HG03520 (cell line): ENCODE data around the gene TMEM232.

Experiments
- ATAC-seq: cut with Tn5 transposase; IDR thresholded peaks from one replicate; pipeline ENCODE4 v1.9.1; 2021; ENCODE audit warnings: mild to moderate bottlenecking, moderate library complexity; ENCODE audit not compliant: unreplicated experiment

Gene TMEM232

DNA sequence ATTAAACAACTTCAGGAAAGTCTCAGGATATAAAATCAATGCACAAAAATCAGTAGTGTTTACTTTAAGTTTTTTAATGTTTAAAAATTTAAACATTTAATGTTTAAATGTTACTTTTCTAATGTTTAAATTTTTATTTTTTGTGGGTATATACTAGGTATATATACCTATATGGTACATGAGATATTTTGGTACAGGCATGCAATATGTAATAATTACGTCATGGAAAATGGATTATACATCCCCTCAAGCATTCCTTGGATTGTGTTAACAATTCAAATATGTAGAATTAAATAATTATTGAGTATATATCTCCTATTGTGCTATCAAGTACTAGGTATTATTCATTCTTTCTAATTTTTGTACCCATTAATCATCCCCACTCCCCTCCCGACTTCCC lies 291.3 kb downstream of the TMEM232 start:
- no peak for ATAC-seq

DNA sequence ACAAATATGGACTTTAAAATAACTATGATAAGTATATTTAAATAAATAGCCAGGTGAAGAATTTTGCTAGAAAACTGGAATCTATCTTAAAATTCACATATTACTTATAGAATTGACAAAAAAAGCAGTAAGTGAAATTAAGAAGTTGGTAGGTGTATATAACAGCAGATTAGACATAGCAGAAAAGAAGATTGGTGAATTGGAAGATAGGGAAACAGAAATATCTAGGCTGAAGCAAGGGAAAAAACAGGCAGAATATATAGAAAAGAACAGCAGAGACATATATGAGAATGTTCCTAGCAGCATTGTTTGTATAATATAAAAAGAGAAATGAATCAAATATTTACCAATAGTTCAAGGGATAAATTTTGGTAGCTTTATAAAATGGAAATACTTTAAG lies 294.9 kb downstream of the TMEM232 start:
- ATAC-seq: no peak

DNA sequence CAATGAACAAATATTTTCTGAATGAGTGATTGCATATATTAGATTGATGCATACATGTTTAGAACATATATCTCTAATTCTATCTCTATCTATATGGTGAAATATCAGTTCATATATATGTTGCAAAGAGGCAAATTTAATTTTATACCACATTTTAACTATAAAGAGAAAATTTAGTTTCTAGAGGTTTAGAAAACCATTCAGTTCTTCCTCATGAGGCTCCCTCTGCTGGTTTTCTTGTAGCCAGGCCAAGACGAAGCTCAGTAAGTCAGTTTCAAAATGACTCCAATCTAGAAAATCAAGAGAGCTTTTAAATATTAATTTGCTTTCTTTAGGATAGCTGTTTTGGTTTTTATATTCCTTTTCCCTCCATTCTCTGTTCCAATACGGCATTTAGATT lies 312.1 kb downstream of the TMEM232 start:
- no peak for ATAC-seq

DNA sequence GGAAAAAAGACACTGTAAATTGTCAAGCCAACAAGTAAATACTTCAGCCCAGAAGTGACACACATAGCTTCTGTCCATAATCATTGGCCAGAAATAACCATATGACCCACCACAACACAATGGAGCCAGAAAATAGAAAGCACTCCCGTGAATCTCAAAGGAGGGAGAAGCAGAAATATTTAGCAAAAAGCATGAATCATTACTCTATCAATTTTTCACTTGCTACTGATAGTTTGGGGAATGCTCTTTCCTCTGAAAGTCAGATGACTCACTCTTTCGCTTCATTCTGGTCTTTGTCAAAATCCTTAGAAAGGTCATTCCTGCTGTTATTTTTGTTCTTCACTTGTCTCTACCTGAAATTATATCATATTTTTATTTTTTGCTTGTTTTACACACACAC lies 312.6 kb downstream of the TMEM232 start:
- ATAC-seq: no peak

DNA sequence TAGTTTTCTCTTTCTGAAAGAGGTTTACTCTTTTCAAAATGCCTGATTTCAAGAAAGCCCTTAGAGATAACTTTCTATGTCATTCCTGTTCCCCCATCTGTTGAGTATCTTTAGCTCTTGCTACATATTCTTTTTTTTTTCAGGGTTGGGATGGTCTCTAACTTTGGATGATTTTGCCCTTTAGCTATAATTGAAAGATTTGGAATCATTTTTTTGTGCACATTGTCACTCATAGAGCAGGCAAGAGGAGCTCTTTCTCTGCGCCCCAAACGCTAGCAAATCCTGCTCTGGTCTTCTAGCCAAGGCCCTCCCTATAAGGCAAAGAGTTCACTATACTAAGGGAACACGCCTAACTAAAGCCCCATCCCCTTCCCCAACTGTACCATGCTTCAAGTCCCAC lies 316.9 kb downstream of the TMEM232 start:
- ATAC-seq: no peak

DNA sequence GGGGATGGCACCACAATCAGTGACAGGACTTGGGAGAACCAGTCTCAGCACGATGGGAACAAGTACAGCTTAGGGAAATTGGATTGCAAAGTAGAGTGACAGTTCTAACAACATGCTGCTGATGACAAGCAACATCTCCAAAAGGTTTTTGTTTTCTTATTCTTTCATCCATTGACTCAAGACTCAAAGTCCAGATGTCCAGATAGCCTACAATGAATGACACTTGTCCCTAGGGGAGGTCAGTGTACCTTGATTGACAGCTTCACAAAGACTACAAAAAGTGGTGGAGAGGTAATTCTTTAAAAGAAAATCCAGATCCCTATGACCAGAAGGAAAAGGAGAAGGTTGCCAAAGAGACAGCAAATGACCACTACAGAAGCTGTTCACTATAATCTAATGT lies 323.9 kb downstream of the TMEM232 start:
- no peak for ATAC-seq

DNA sequence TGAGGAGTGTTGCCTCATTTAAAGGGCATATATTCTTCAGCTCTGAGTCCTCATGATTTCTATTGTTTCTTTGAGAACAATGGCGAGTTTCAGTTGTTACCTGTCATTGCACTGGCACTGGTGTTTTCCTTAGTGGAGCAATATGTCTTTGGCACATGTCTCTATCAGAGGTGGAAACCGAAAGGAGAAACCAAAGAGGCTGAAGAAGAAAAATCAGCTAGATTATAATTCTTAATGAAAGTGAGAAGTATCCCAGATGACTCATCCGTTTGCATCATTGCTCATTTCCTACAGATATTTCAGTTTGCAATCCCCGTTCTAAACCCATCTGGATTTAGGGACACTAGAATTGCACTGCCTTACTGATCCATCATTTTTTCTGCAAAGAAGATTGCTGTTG lies 324.6 kb downstream of the TMEM232 start:
- no peak for ATAC-seq

DNA sequence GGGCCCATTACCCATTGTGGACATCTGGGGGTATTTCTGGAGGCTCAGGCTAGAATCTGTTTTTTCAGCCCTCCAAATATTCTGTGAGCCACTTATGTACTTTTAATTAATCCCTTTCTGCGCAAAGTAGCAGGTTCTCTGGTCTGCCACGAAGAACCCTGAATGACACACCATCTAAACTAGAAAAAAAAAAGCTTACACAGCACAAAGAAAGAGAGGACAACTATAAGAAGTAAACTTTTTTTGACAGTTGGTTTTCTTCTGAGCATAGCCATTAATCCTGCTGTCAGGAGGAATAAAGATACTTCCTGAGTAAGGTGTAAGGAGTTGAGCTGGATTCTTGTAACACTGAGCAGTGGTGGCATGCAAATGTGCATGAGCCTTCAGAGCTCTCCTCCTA lies 327.5 kb downstream of the TMEM232 start:
- no peak for ATAC-seq

DNA sequence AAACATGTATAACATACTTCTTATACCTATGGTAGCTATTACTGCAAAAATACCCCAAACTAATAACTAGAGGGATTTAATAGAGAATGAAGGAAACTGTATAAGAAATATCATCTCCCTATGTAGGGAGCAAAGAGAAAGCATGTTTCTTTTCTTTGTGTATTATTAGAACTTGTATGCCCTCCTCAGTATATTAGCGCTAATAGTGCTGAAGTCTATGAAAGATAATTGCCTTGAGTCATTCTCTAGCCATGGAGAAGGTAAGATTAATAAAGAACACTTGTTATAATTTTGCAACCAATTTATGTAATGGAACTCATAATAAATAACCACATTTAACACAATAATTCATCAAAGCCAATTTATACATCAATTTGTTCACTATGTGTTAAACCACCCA lies 329.2 kb downstream of the TMEM232 start:
- no peak for ATAC-seq

DNA sequence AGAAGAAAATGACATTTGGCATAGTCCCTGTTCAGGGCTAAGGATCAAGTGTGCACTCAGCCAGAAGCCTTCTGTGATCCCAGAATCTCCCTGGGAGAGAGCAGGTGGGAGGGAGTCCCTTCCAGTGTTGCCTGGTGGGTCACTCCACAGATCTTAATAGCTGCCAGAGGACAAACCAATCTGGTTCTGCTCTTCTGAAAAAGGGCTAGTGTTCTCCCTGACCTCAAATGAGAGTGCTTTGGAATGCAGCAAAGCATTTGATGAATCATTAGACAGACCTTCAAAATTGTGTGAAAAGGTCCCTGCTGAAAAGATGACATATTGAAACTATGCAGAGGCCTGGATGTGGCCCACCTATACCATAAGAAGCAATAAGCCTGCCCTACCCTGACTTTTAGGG lies 339.7 kb downstream of the TMEM232 start:
- ATAC-seq: no peak

DNA sequence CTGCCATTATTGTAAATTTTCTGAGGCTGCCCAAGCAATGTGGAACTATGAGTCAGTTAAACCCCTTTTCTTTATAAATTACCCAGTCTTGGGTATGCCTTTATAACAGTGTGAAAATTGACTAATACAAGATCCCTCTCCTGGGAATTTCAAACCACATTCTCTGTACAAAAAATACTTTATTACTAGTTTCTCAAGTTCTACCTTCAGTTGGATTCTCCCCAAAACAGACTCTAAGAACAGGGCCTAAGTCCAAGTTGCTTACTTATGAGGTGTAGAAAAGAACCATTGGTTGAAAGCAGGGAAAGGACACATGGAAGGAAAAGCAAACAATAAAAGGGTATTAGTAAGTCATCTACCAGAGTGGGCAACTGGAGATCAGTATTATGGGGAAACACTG lies 343.2 kb downstream of the TMEM232 start:
- no peak for ATAC-seq

DNA sequence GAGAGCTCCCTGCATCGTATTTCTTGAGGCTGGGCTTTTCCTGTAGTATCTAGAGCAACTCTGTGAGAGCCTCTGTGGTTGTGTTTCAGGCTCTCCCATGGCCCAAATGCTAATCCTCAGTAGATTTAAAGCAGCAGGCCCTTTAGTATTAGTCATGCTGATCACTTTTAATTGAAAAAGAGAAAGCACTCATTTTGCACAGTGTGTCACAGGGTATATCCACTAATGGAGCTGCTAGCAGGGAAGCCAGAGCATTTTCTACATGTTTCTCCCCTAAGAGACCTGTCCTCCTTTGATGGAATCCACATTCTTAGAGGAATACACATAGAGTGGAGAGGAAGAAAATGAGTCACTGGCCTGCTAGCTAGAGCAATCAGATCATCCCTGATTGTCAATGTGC lies 348.5 kb downstream of the TMEM232 start:
- no peak for ATAC-seq

DNA sequence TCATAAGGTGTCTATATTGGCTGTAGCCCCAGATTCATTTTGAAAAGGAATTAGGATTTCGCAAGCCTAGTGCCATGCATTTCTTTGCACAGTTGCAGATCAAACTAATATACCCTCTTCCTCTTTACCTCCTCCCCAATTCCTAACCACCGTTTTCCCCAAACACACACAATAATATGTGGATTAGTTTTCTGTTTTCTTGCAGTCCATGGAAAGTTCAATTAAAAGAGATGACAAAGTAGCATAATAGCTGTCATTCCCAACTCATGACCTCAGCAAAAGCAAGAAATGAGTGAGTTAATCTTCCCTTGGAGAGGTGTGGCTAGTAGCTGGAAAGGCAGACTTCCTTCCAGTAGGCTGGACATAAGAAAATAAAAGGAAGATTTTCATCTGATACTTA lies 349.1 kb downstream of the TMEM232 start:
- no peak for ATAC-seq

DNA sequence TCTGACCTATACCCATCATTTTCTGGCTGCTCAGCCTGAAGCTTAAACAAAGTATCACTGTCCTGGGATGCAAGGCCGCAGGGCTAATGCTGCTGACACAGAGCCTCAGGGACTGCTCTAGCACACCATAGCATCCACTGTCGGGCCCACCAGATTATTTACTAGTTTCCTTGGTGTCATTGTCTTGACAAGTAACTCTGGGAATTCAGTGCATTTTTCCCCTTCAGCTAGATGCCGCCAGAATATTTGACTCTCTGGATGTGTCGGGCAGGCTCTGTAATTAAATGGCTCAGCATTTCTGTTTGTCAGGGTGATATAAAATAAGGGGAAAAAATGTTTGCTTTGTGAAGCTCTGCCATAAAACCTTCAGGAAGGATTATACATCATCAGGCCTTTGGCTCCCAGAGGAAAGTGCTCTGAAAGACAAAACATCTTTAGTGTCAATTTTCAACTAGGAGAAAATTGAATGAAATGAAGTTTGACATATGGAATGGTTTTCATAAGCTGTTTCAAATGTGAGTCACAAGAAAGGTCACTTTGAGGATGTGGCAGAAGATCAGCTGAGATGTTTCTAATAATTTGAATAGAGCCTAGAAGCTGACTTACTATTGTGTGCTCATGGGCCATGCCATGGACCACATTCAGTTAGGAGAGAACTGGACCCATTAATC lies 350.1 kb downstream of the TMEM232 start:
- ATAC-seq: no peak

DNA sequence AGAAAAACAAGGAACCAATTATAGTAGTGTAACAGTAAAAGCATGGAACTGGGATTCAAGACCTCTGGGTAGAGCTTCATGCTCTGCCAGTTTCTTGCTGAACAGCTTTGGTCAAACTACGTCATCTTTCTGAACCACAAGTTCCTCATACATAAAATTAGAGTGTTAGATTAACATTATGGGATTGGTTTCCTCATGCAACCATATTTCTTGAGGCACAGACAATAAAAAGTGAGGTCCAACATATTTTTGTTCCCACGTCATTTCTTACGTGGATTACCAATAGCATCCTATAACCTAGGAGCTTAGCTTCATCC lies 354.8 kb downstream of the TMEM232 start:
- peak; percentile 83 for ATAC-seq

DNA sequence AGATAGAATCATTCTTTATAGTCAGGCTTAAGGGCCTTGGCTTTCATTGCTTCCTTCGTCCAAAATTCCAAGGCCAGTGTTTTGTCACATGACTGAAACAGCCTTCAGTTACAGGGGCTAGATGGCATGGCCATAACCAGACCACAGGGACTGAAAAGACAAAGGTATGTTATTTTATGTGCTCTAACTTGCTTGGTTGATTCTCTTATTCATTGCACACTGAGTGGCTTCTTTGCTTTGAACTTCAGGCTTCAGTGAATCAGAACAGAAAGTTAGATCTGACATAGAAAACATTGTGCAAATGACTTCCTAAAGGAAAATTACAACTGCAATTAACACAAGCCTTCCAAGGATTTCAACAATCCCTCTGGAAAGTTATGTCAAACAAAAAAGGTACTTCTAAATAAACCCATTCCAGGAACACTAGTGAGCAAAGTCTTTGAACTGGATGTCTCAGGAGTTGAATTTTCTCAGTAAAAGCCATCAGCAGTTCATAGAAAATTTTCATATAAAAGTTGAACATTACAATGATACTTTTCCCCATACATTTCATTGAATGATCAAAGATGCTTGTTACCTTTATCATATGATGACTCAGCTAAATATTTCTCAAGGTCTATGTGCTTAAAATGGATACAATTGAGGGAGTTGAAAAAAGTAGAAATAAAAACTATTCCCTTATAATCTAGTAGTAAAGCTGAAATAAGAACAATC lies 355.3 kb downstream of the TMEM232 start:
- ATAC-seq: no peak
